H7 (cell line): Measurements from ENCODE around the gene LINC00632. TPM values are rescaled to one million over a fixed set of nuclear protein-coding genes. Genes with fewer than 3 reads are reported as not detected.

Experiments used
- DNase-seq: peaks from one replicate; pipeline ENCODE4 v3.0.0; 2012
- H3K27me3 ChIP-seq: 2 replicates; pipeline ENCODE4 v1.6.0; 2011; ENCODE audit warnings: mild to moderate bottlenecking, low read length; ENCODE audit not compliant: control insufficient read depth, insufficient read depth
- H3K36me3 ChIP-seq: replicated peaks from 2 replicates; pipeline ENCODE4 v1.5.1; 2011; ENCODE audit warnings: low read length; ENCODE audit not compliant: control insufficient read depth, insufficient read depth
- H3K4me3 ChIP-seq: 2 replicates; pipeline ENCODE4 v1.5.1; 2011; ENCODE audit warnings: low read depth, mild to moderate bottlenecking, control low read depth, low read length, moderate library complexity; ENCODE audit not compliant: insufficient read depth
- total RNA-seq: library from RNA; depleted of rRNA; stranded (reverse); fragments of >200 nt; shearing (Covaris generic); gene quantifications from 2 replicates; pipeline ENCODE4 v1.2.3, GENCODE V29; 2014; rRNA removed

LINC00632 gene
- total RNA-seq, 1 experiment from 2014 or later = 11.5 TPM

GRCh38 chrX:140804292-140804691 lies 94.7 kb downstream of the LINC00632 start:
- H3K4me3 ChIP-seq = no peak overlapping the region
- H3K27me3 ChIP-seq = no peaks in the 10 kb centered on the region
- DNase-seq = no peak
- H3K36me3 ChIP-seq = no peaks in the 10 kb centered on the region

GRCh38 chrX:140815868-140816267 lies 106.3 kb downstream of the LINC00632 start:
- Histone ChIP-seq H3K4me3 (no peak overlapping the region), H3K27me3 (no peaks in the 10 kb centered on the region), H3K36me3 (no peaks in the 10 kb centered on the region)
- DNase-seq = no peak

GRCh38 chrX:140817943-140818342 lies 108.4 kb downstream of the LINC00632 start:
- no peaks in the 10 kb centered on the region for H3K27me3 ChIP-seq
- no peaks in the 10 kb centered on the region for H3K36me3 ChIP-seq
- H3K4me3 ChIP-seq = no peak overlapping the region
- peak; percentile 19 for DNase-seq

GRCh38 chrX:140821280-140821679 lies 111.7 kb downstream of the LINC00632 start:
- Histone ChIP-seq H3K4me3 (no peak overlapping the region; the same call in 1 of the 2 replicates), H3K36me3 (no peaks in the 10 kb centered on the region), H3K27me3 (no peaks in the 10 kb centered on the region)
- no peak for DNase-seq

GRCh38 chrX:140822184-140822583 lies 112.6 kb downstream of the LINC00632 start:
- no peaks in the 10 kb centered on the region for H3K27me3 ChIP-seq
- no peak overlapping the region for H3K4me3 ChIP-seq
- no peaks in the 10 kb centered on the region for H3K36me3 ChIP-seq
- DNase-seq = no peak

GRCh38 chrX:140822861-140823260 lies 113.3 kb downstream of the LINC00632 start:
- no peak for DNase-seq
- Histone ChIP-seq H3K4me3 (no peak overlapping the region), H3K27me3 (no peaks in the 10 kb centered on the region), H3K36me3 (no peaks in the 10 kb centered on the region)

- H3K4me3 ChIP-seq = no peak overlapping the region
- DNase-seq = no peak
- no peaks in the 10 kb centered on the region for H3K27me3 ChIP-seq
- no peaks in the 10 kb centered on the region for H3K36me3 ChIP-seq
Measured at GRCh38 chrX:140836874-140837273, 127.3 kb downstream of the LINC00632 start.

Other genes starting within 250 kb of the LINC00632 start
- 3.9 and 6.8 TPM in 2 replicates for gene SOX3, start 204.7 kb upstream of the LINC00632 start, total RNA-seq